Activated B cell treated with CpG ODN at 0.5 μM for 24 hours (primary cell): Measurements from ENCODE around the gene GALT. TPM values are rescaled to one million over a fixed set of nuclear protein-coding genes. Genes with fewer than 3 reads are reported as not detected.

ENCODE experiments used
- ATAC-seq: fragments of 200-7000 bp; cut with Tn5 transposase; one replicate; pipeline ENCODE4 v1.10.0; 2021; ENCODE audit warnings: low read depth, mild to moderate bottlenecking, moderate library complexity
- CTCF ChIA-PET: fragments of 350-600 bp; sonication (Branson Sonifier 250); formaldehyde crosslinking; loops from one replicate; lab custom pipeline; 2021; ENCODE audit warnings: antibody characterized with exemption; lab: Charles Lee
- POLR2A ChIA-PET: fragments of 350-600 bp; sonication (Branson Sonifier 250); formaldehyde crosslinking; loops from one replicate; lab custom pipeline; 2021; ENCODE audit warnings: antibody characterized with exemption; lab: Charles Lee
- DNase-seq: peaks from one replicate; pipeline ENCODE4 v3.0.0; 2022
- H3K27ac Mint-ChIP-seq: one replicate; pipeline ENCODE4 v1.8.0; 2020; ENCODE audit warnings: mixed read lengths
- H3K27me3 Mint-ChIP-seq: one replicate; pipeline ENCODE4 v1.8.0; 2021; ENCODE audit warnings: mixed read lengths
- H3K36me3 Mint-ChIP-seq: one replicate; pipeline ENCODE4 v1.8.0; 2021; ENCODE audit warnings: low read depth, mixed read lengths
- H3K4me1 Mint-ChIP-seq: one replicate; pipeline ENCODE4 v1.8.0; 2021; ENCODE audit warnings: mixed read lengths
- H3K4me3 Mint-ChIP-seq: one replicate; pipeline ENCODE4 v1.8.0; 2020; ENCODE audit warnings: mild to moderate bottlenecking, mixed read lengths
- H3K9me3 Mint-ChIP-seq: one replicate; pipeline ENCODE4 v1.8.0; 2020; ENCODE audit warnings: mixed read lengths
- CTCF ChIP-seq: fragments of 200-600 bp; IDR thresholded peaks from one replicate; pipeline ENCODE4 v1.8.0; 2022; ENCODE audit warnings: antibody characterized with exemption, mild to moderate bottlenecking
- intact Hi-C: fragments of 100-400 bp; cut with micrococcal nuclease; formaldehyde crosslinking; loops from one replicate; pipeline ENCODE4 v1.15.1; 2024
- total RNA-seq: library from RNA; stranded (reverse); gene quantifications from 2 replicates; pipeline ENCODE4 v1.2.3, GENCODE V29; 2022

Gene GALT
- total RNA-seq, 1 donor from 2014 or later, result 62.5 TPM

GRCh38 chr9:34664281-34665066 lies 18.0 kb downstream of the GALT start:
- H3K9me3 Mint-ChIP-seq, result peaks cover 7% of the 10 kb centered on the region
- peaks cover 11% of the 10 kb centered on the region for H3K4me1 Mint-ChIP-seq
- peak overlapping the region; percentile 88 for H3K4me3 Mint-ChIP-seq
- CTCF ChIA-PET, result interaction anchor here (1.0 to 3.9 kb wide), 5 partner anchors 17 to 52 kb away, joined by 3 to 14 read pairs (median 5); partner anchors contain the start of genes GALT and RPP25L
- no peaks in the 10 kb centered on the region for H3K27me3 Mint-ChIP-seq
- ATAC-seq (peak; percentile 51), DNase-seq (peak; percentile 68)
- intact Hi-C loops, result loop anchor here (1.0 to 10.0 kb wide), 11 partner anchors 18 to 1070 kb away; partner anchors contain the start of genes CREB3, DCTN3, DNAI1 and FAM219A
- no peak for TF ChIP-seq CTCF
- POLR2A ChIA-PET, result interaction anchor here (0.5 to 2.2 kb wide), 9 partner anchors 8 to 987 kb away, joined by 3 to 19 read pairs (median 4); partner anchors contain the start of genes DNAI1, FAM219A, GALT and IL11RA
- peaks cover 4% of the 10 kb centered on the region for H3K36me3 Mint-ChIP-seq
- H3K27ac Mint-ChIP-seq, result peak overlapping the region; percentile 62

DNA sequence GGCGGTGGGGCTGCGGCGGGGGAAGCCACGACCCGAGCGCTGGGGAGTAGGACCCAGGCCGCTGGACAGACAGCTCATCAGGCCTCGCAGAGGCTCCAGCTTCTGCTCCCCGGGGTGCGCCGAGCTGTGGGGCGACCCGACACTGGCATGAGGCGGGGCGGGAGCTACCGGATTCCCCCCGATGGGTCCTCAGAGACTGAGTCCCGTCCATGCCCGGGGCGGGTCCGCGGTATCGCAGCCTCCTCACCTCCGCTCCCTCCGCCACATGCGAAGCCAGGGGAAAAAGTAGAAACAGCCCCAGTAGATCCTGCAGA lies 18.5 kb downstream of the GALT start:
- no peaks in the 10 kb centered on the region for H3K27me3 Mint-ChIP-seq
- H3K9me3 Mint-ChIP-seq, result peaks cover 9% of the 10 kb centered on the region
- ATAC-seq (peak; percentile 12), DNase-seq (no peak)
- H3K4me3 Mint-ChIP-seq, result peak overlapping the region; percentile 88
- peaks cover 11% of the 10 kb centered on the region for H3K4me1 Mint-ChIP-seq
- intact Hi-C loops, result loop anchor here (1.0 to 10.0 kb wide), 9 partner anchors 19 to 1070 kb away; partner anchors contain the start of genes CREB3, DCTN3, DNAI1 and FAM219A
- H3K27ac Mint-ChIP-seq, result peak overlapping the region; percentile 62
- peaks cover 4% of the 10 kb centered on the region for H3K36me3 Mint-ChIP-seq
- POLR2A ChIA-PET, result interaction anchor here (0.5 to 2.2 kb wide), 11 partner anchors 9 to 987 kb away, joined by 3 to 19 read pairs (median 4); partner anchors contain the start of genes DNAI1, FAM219A, GALT and IL11RA
- TF ChIP-seq CTCF, result no peak
- CTCF ChIA-PET, result interaction anchor here (1.0 to 3.9 kb wide), 5 partner anchors 18 to 53 kb away, joined by 3 to 14 read pairs (median 5); partner anchors contain the start of genes GALT and RPP25L

DNA sequence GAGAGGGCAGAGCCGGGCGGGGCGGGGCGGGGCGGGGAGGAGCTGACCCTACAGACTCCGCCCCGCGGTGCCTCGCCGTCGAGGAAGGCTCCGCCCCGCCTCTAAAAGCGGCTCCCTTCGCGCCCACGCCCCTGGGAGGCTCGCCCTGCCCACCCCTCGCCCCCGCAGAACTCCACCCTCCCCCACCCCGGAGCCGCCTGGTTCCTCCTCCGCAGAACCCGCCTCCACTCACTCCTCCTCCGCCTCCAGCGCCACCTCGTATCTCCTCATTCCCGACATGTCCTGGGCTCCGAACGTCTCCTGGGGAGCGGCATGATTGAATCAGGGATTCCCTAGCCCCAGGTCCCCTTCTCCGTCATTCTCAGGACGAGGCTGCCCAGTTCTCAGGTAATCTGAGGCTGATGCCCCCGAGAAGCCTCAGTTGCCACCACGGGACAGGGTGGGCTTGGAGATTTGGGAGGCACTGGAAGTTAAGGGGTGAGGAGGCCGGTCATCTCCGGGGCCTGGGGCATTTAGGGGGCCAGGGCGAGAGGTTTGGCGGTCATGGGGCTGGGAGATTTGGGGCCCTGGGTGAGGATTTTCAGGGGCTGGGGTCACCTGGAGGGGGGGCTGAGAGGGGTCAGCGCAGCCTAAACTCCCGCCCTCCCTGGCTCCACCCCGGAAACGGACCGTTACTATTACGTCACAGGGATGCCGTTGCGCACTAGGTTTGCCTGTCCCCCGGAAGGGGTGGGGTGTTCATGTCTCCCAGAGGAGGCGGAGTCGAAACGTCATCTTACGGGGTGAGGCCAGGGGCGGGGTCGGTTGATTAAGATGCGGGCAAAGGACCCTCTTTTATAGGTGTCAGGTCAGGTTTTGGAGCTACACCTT lies 19.1 kb downstream of the GALT start:
- peak; percentile 75 for DNase-seq
- ChIA-PET POLR2A (interaction anchor here (0.6 to 2.2 kb wide), 10 partner anchors 9 to 848 kb away, joined by 3 to 19 read pairs (median 4); partner anchors contain the start of genes DNAI1, FAM219A, GALT and IL11RA), CTCF (interaction anchor here (1.0 to 3.9 kb wide), 5 partner anchors 18 to 53 kb away, joined by 3 to 14 read pairs (median 5); partner anchors contain the start of genes GALT and RPP25L)
- no peak for TF ChIP-seq CTCF
- ATAC-seq, result peak; percentile 90
- H3K9me3 Mint-ChIP-seq, result peaks cover 15% of the 10 kb centered on the region
- H3K4me3 Mint-ChIP-seq, result peak overlapping the region; percentile 88
- H3K27ac Mint-ChIP-seq, result peak overlapping the region; percentile 87
- intact Hi-C loops, result loop anchor here (1.0 to 10.0 kb wide), 11 partner anchors 19 to 1069 kb away; partner anchors contain the start of genes CREB3, DCTN3, DNAI1 and DNAJB5
- peaks cover 4% of the 10 kb centered on the region for H3K36me3 Mint-ChIP-seq
- peaks cover 11% of the 10 kb centered on the region for H3K4me1 Mint-ChIP-seq
- H3K27me3 Mint-ChIP-seq, result no peaks in the 10 kb centered on the region

- POLR2A ChIA-PET, result no interaction called here
- intact Hi-C loops, result loop anchor here (10.0 kb wide), 1 partner anchor 1065 kb away; the partner anchor contains the start of genes CREB3 and TLN1
- Mint-ChIP-seq H3K27me3 (no peaks in the 10 kb centered on the region), H3K36me3 (peaks cover 4% of the 10 kb centered on the region), H3K27ac (no peak overlapping the region), H3K4me3 (no peak overlapping the region), H3K4me1 (peaks cover 2% of the 10 kb centered on the region), H3K9me3 (peaks cover 15% of the 10 kb centered on the region)
- no peak for TF ChIP-seq CTCF
- ATAC-seq, result no peak
- CTCF ChIA-PET, result no interaction called here
- no peak for DNase-seq
These were observed 23.5 kb downstream of the GALT start for GRCh38 chr9:34669809-34670562.
